Measurements from ENCODE around the gene PRKD1.
A peak's percentile ranks its signal among the peaks of the same experiment; 100 is the strongest.

The PRKD1 gene

DNA sequence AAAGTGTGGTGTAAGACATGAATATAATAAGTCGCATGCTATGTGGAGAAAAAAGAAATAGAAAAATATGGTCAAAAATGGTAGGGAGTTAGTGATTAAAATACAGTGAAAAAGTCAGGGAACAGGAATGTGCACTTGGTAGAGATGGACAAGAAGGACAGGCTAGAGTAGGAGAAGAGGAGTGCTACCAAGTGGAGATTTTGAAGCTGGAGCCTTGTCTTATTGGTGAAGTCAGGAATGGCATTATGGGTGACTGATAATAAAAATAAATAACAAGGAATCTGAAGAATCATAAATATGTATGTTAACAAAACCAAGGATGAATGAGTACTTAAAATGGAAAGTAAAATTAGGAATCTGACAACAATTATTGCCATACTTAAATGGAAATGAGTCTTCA is 204.8 kb downstream of the PRKD1 start:
- in situ Hi-C loops (cut with HindIII; ENCODE audit: low sequenced_read_pairs), result no loop called here
- TF ChIP-seq, protein P1, sequence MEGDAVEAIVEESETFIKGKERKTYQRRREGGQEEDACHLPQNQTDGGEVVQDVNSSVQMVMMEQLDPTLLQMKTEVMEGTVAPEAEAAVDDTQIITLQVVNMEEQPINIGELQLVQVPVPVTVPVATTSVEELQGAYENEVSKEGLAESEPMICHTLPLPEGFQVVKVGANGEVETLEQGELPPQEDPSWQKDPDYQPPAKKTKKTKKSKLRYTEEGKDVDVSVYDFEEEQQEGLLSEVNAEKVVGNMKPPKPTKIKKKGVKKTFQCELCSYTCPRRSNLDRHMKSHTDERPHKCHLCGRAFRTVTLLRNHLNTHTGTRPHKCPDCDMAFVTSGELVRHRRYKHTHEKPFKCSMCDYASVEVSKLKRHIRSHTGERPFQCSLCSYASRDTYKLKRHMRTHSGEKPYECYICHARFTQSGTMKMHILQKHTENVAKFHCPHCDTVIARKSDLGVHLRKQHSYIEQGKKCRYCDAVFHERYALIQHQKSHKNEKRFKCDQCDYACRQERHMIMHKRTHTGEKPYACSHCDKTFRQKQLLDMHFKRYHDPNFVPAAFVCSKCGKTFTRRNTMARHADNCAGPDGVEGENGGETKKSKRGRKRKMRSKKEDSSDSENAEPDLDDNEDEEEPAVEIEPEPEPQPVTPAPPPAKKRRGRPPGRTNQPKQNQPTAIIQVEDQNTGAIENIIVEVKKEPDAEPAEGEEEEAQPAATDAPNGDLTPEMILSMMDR (IDR thresholded peaks at IDR 0.05; ENCODE audit: low read depth, low read length, missing control alignments), result no peak
- no peak overlapping the region for H3K4me3 ChIP-seq (ENCODE audit: low read depth, low read length)
- no peak for DNase-seq (ENCODE audit: low read depth)

DNA sequence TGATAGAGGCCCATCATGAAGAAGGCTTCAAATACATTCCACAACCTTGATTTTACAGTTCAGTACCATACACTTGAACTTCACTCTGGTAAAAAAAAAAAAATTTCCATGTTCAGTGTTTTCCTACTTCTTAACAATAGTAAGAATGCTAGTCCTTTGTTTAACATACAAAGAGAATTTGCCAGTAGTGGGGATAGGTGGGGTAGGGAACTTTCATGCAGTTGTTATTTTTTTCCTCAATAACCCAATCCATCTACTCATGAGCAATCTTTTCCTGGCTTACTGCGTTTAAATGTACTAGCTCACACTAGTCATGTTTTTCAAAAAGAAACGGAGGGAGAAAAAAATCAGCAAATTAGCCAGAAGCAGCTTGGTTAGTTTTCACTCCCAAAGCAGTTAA is 206.1 kb downstream of the PRKD1 start:
- no peak for DNase-seq (ENCODE audit: low read depth)
- TF ChIP-seq, protein P1 (IDR thresholded peaks at IDR 0.05; ENCODE audit: low read depth, low read length, missing control alignments), result no peak
- in situ Hi-C loops (cut with HindIII; ENCODE audit: low sequenced_read_pairs), result no loop called here
- H3K4me3 ChIP-seq (ENCODE audit: low read depth, low read length), result no peak overlapping the region

DNA sequence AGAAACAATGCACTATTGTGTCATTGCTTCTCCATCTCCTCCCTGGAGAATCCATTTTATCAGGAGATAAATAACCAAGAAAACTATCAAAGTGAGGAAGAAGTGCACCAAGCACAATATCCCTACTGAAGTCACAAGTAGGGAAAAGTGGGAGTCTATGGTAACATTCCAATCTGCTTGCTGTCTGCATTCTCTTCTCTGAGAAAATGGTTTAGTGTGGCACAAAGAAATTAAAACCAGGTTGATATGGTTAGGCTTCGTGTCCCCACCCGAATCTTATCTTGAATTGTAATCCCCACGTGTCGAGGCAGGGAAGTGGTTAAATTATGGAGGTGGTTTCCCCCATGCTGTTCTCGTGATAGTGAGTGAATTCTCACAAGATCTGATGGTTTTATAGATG is 209.7 kb downstream of the PRKD1 start:
- TF ChIP-seq, protein P1 (IDR thresholded peaks at IDR 0.05; ENCODE audit: low read depth, low read length, missing control alignments), result no peak
- in situ Hi-C loops (cut with HindIII; ENCODE audit: low sequenced_read_pairs), result no loop called here
- H3K4me3 ChIP-seq (ENCODE audit: low read depth, low read length), result no peak overlapping the region
- DNase-seq (ENCODE audit: low read depth), result no peak

GRCh38 chr14:29716150-29716549 is 211.5 kb downstream of the PRKD1 start:
- H3K4me3 ChIP-seq (ENCODE audit: low read depth, low read length), result no peak overlapping the region
- in situ Hi-C loops (cut with HindIII; ENCODE audit: low sequenced_read_pairs), result no loop called here
- TF ChIP-seq, protein P1 (IDR thresholded peaks at IDR 0.05; ENCODE audit: low read depth, low read length, missing control alignments), result no peak
- DNase-seq (ENCODE audit: low read depth), result no peak

DNA sequence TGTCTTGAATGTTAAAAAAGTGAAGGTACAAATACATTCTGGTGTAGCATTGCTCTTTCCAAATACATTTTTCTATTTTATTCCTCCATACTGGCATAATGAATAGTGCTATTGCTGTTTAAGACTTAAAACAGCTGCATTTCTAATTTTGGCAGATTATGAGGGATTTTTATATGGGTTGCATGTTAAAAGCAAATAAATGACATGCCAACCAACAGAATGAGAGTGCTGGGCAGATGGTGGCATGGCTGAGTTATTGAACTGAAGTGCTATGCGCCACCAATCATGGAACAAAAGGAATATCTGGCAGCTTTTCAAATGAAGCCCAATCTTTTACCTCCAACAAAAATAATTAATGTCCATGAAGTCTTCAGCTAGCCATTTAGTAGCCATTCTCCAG is 215.0 kb downstream of the PRKD1 start:
- in situ Hi-C loops (cut with HindIII; ENCODE audit: low sequenced_read_pairs), result no loop called here
- TF ChIP-seq, protein P1 (IDR thresholded peaks at IDR 0.05; ENCODE audit: low read depth, low read length, missing control alignments), result no peak
- H3K4me3 ChIP-seq (ENCODE audit: low read depth, low read length), result no peak overlapping the region
- no peak for DNase-seq (ENCODE audit: low read depth)

GRCh38 chr14:29710015-29710414 is 217.6 kb downstream of the PRKD1 start:
- in situ Hi-C loops (cut with HindIII; ENCODE audit: low sequenced_read_pairs), result no loop called here
- DNase-seq (ENCODE audit: low read depth), result no peak
- no peak overlapping the region for H3K4me3 ChIP-seq (ENCODE audit: low read depth, low read length)
- TF ChIP-seq, protein P1 (IDR thresholded peaks at IDR 0.05; ENCODE audit: low read depth, low read length, missing control alignments), result peak; percentile 31

GRCh38 chr14:29709490-29709889 is 218.2 kb downstream of the PRKD1 start:
- in situ Hi-C loops (cut with HindIII; ENCODE audit: low sequenced_read_pairs), result no loop called here
- TF ChIP-seq, protein P1 (IDR thresholded peaks at IDR 0.05; ENCODE audit: low read depth, low read length, missing control alignments), result no peak
- DNase-seq (ENCODE audit: low read depth), result no peak
- H3K4me3 ChIP-seq (ENCODE audit: low read depth, low read length), result no peak overlapping the region
